SK-N-SH (cell line): Measurements from ENCODE around the gene CAPN5. TPM values are rescaled to one million over a fixed set of nuclear protein-coding genes. Genes with fewer than 3 reads are reported as not detected.

Experiments
- CTCF ChIA-PET: fragments of 300-600, 350-600 bp; formaldehyde crosslinking; extraction: SDS; loops from one replicate; lab custom pipeline; 2021; lab: Yijun Ruan, JAX
- POLR2A ChIA-PET: fragments of 350-600 bp; sonication (Branson Sonifier 250); formaldehyde crosslinking; extraction: SDS; loops from one replicate; lab custom pipeline; 2020; ENCODE audit warnings: antibody characterized with exemption, inconsistent platforms; lab: Yijun Ruan, JAX
- DNase-seq: peaks from one replicate; pipeline ENCODE4 v3.0.0; 2012
- H2AFZ ChIP-seq: fragments of 200-600 bp; sonication (generic); 2 replicates; pipeline ENCODE4 v1.8.1; 2016; ENCODE audit warnings: antibody characterized with exemption, mild to moderate bottlenecking, low read depth
- H3F3A ChIP-seq: fragments of 200-600 bp; sonication (generic); replicated peaks from 2 replicates; pipeline ENCODE3; 2016; ENCODE audit warnings: antibody characterized with exemption, mild to moderate bottlenecking; ENCODE audit not compliant: insufficient read depth
- H3K27ac ChIP-seq, 2 experiments: fragments of 200-500 bp in 1 of 2; fragments of 200-600 bp in 1 of 2; sonication (Bioruptor generic) in 1 of 2; sonication (generic), shearing (Covaris generic) in 1 of 2; 2 replicates each; pipeline versions ENCODE4 v1.5.1 to v1.6.1; 2014 to 2016; ENCODE audit warnings: low read depth in 2 of 2, inconsistent platforms in 1 of 2, low read length in 1 of 2, mild to moderate bottlenecking in 1 of 2, mixed read lengths in 1 of 2
- H3K27me3 ChIP-seq: fragments of 200-600 bp; sonication (generic), shearing (Covaris generic); 2 replicates; pipeline ENCODE4 v1.6.1; 2016; ENCODE audit warnings: mixed run types; ENCODE audit not compliant: insufficient read depth
- H3K36me3 ChIP-seq, 2 experiments: fragments of 200-500 bp in 1 of 2; fragments of 200-600 bp in 1 of 2; sonication (Bioruptor generic) in 1 of 2; sonication (generic) in 1 of 2; replicated peaks in 1 of 2; 2 replicates each; pipeline versions ENCODE3 to v1.5.1; 2014 to 2016; ENCODE audit warnings: low read length in 1 of 2, mild to moderate bottlenecking in 1 of 2; ENCODE audit not compliant: insufficient read depth in 2 of 2, control insufficient read depth in 1 of 2
- H3K4me1 ChIP-seq, 2 experiments: fragments of 200-500 bp in 1 of 2; fragments of 200-600 bp in 1 of 2; sonication (Bioruptor generic) in 1 of 2; sonication (generic), shearing (Covaris generic) in 1 of 2; 2 replicates each; pipeline versions ENCODE4 v1.5.1 to v1.6.1; 2014 to 2016; ENCODE audit warnings: low read depth in 1 of 2, low read length in 1 of 2, mixed run types in 1 of 2; ENCODE audit not compliant: insufficient read depth in 2 of 2, control insufficient read depth in 1 of 2
- H3K4me2 ChIP-seq: fragments of 200-600 bp; sonication (generic), shearing (Covaris generic); 2 replicates; pipeline ENCODE4 v1.6.1; 2017; ENCODE audit warnings: mixed run types
- H3K4me3 ChIP-seq, 2 experiments: fragments of 200-500 bp in 1 of 2; fragments of 200-600 bp in 1 of 2; sonication (Bioruptor generic) in 1 of 2; sonication (generic), shearing (Covaris generic) in 1 of 2; 2 replicates each; pipeline versions ENCODE4 v1.5.1 to v1.8.1; 2014 to 2016; ENCODE audit warnings: low read depth in 2 of 2, inconsistent platforms in 1 of 2, low read length in 1 of 2, mild to moderate bottlenecking in 1 of 2, mixed read lengths in 1 of 2, moderate library complexity in 1 of 2
- H3K79me2 ChIP-seq: fragments of 200-600 bp; sonication (generic); 2 replicates; pipeline ENCODE4 v1.8.1; 2017; ENCODE audit warnings: mild to moderate bottlenecking; ENCODE audit not compliant: insufficient read depth
- H3K9ac ChIP-seq: fragments of 200-600 bp; sonication (generic); 2 replicates; pipeline ENCODE4 v1.6.1; 2017; ENCODE audit warnings: mixed run types
- H3K9me2 ChIP-seq: fragments of 200-600 bp; sonication (generic); 2 replicates; pipeline ENCODE4 v1.6.1; 2017; ENCODE audit warnings: mixed run types
- H3K9me3 ChIP-seq: fragments of 200-600 bp; sonication (generic); 2 replicates; pipeline ENCODE4 v1.6.1; 2017; ENCODE audit warnings: mixed run types, mild to moderate bottlenecking, moderate library complexity
- H4K20me1 ChIP-seq: fragments of 200-600 bp; sonication (generic); 2 replicates; pipeline ENCODE4 v1.6.1; 2017; ENCODE audit warnings: mild to moderate bottlenecking, mixed run types; ENCODE audit not compliant: insufficient read depth
- CHD2 ChIP-seq: fragments of 150-350 bp; IDR thresholded peaks from 2 replicates; pipeline ENCODE4 v1.6.1; 2018; ENCODE audit warnings: low read length; ENCODE audit not compliant: partially characterized antibody
- ELF1 ChIP-seq: IDR thresholded peaks from 2 replicates; pipeline ENCODE4 v1.4.0; 2012
- EP300 ChIP-seq, 2 experiments: IDR thresholded peaks; 2 replicates each; pipeline versions ENCODE4 v1.4.0 to v1.6.1; 2012; ENCODE audit warnings: borderline replicate concordance in 1 of 2, low read depth in 1 of 2, low read length in 1 of 2
- FOXJ3 ChIP-seq: sonication (generic); formaldehyde crosslinking; IDR thresholded peaks from 2 replicates; pipeline ENCODE4 v1.5.1; 2020; ENCODE audit warnings: mild to moderate bottlenecking, missing genetic modification reagents
- FOXM1 ChIP-seq: IDR thresholded peaks from 2 replicates; pipeline ENCODE4 v1.4.0; 2012; ENCODE audit warnings: low read depth, mild to moderate bottlenecking
- GATA2 ChIP-seq: sonication (generic); formaldehyde crosslinking; IDR thresholded peaks from 2 replicates; pipeline ENCODE4 v1.5.0; 2020; ENCODE audit warnings: mild to moderate bottlenecking, missing genetic modification reagents
- RFX5 ChIP-seq: IDR thresholded peaks from 2 replicates; pipeline ENCODE4 v1.6.1; 2012; ENCODE audit warnings: mild to moderate bottlenecking, improper control_type of control experiment, low read length
- RXRA ChIP-seq: IDR thresholded peaks from 2 replicates; pipeline ENCODE4 v1.4.0; 2012; ENCODE audit warnings: low read depth, mild to moderate bottlenecking, borderline replicate concordance
- SIN3A ChIP-seq: IDR thresholded peaks from 2 replicates; pipeline ENCODE4 v1.6.1; 2012; ENCODE audit warnings: low read depth, mild to moderate bottlenecking, low read length, moderate library complexity, borderline replicate concordance
- WGBS: methylation state at CpG from one replicate; pipeline ENCODE4 v1.1.6; 2017; ENCODE audit warnings: low lambda C conversion rate; 5-methylcytosine and 5-hydroxymethylcytosine counted together
- polyA plus RNA-seq, 3 experiments: library from polyadenylated mRNA; depleted of rRNA; stranded (reverse); fragments of >200 nt; gene quantifications; 2 replicates each; pipeline ENCODE4 v1.2.3, GENCODE V29; 2012
- TF ChIP-seq, protein P1 (sequence below): IDR thresholded peaks from 2 replicates; pipeline ENCODE4 v1.6.1; 2012; ENCODE audit warnings: mild to moderate bottlenecking, low read depth, low read length, moderate library complexity
- TF ChIP-seq, protein P2 (sequence below): fragments of 150-350 bp; IDR thresholded peaks from 2 replicates; pipeline ENCODE4 v1.6.1; 2016; ENCODE audit warnings: mild to moderate bottlenecking, low read depth, low read length
- TF ChIP-seq, protein P3 (sequence below): IDR thresholded peaks from 2 replicates; pipeline ENCODE4; 2012
- TF ChIP-seq, protein P4 (sequence below): IDR thresholded peaks from 2 replicates; pipeline ENCODE4 v1.4.0; 2012; ENCODE audit warnings: low read depth
- TF ChIP-seq, protein P5 (sequence below): IDR thresholded peaks from 2 replicates; pipeline ENCODE4 v1.4.0; 2012; ENCODE audit warnings: low read depth, borderline replicate concordance

CAPN5 gene
- polyA plus RNA-seq, 1 of the 3 experiments (the other 2 are of a cell fraction), result 33.1 TPM

DNA sequence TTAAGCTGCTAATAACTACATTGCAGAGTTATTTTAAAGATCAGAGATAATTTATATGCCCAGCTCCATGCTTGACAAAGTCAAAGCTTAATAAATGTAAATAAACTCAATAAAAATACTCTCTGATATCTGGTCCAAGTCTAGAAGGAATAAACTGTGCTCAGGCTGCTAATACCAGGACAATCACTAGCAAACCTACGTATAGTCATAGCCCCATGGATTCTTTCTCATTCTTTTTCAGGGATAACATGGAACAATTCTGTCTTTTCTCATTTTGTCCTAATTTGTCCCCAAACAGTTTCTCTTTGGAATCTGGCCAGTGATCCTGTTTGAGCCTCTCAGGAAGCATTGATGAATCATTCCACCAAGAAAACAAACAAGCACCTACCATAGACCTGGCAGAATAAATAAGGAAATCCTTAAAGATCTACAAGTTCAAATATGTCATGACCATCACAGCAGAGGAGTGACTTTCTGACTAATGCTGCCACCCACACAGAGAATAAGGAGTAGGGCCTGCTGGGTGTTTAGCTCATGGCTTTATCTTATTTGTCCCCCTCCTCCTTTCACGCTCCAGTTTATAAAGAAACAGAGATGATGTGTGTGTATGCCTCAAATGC is 46.7 kb upstream of the CAPN5 start:
- no peak overlapping the region; a peak in 1 of 4 replicates for H3K27ac ChIP-seq
- no peak overlapping the region for H3K4me3 ChIP-seq
- no peaks in the 10 kb centered on the region for H4K20me1 ChIP-seq
- peaks cover 4 to 12% of the 10 kb centered on the region in 2 experiments for H3K36me3 ChIP-seq
- no peaks in the 10 kb centered on the region for H3K79me2 ChIP-seq
- 68% methylated on average over 2 of the region's 2 CpGs for WGBS
- no peaks in the 10 kb centered on the region for H3K9me2 ChIP-seq
- peaks cover 9% of the 10 kb centered on the region for H3F3A ChIP-seq
- no peak for DNase-seq
- no peaks in the 10 kb centered on the region for H3K9me3 ChIP-seq
- H3K4me1 ChIP-seq, result peaks cover 0 to 9% of the 10 kb centered on the region in 2 experiments; a peak in 2 of 4 replicates
- no peaks in the 10 kb centered on the region for H3K27me3 ChIP-seq
- TF ChIP-seq CHD2 (no peak), EP300 (IDR thresholded peaks at IDR 0.05; ENCODE audit: borderline replicate concordance in 1 of 2, low read depth in 1 of 2, low read length in 1 of 2) (no peak), RXRA (no peak), SIN3A (no peak), GATA2 (CRISPR knock-in tag) (no peak)
- TF ChIP-seq, protein P1, sequence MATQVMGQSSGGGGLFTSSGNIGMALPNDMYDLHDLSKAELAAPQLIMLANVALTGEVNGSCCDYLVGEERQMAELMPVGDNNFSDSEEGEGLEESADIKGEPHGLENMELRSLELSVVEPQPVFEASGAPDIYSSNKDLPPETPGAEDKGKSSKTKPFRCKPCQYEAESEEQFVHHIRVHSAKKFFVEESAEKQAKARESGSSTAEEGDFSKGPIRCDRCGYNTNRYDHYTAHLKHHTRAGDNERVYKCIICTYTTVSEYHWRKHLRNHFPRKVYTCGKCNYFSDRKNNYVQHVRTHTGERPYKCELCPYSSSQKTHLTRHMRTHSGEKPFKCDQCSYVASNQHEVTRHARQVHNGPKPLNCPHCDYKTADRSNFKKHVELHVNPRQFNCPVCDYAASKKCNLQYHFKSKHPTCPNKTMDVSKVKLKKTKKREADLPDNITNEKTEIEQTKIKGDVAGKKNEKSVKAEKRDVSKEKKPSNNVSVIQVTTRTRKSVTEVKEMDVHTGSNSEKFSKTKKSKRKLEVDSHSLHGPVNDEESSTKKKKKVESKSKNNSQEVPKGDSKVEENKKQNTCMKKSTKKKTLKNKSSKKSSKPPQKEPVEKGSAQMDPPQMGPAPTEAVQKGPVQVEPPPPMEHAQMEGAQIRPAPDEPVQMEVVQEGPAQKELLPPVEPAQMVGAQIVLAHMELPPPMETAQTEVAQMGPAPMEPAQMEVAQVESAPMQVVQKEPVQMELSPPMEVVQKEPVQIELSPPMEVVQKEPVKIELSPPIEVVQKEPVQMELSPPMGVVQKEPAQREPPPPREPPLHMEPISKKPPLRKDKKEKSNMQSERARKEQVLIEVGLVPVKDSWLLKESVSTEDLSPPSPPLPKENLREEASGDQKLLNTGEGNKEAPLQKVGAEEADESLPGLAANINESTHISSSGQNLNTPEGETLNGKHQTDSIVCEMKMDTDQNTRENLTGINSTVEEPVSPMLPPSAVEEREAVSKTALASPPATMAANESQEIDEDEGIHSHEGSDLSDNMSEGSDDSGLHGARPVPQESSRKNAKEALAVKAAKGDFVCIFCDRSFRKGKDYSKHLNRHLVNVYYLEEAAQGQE, result no peak
- TF ChIP-seq, protein P2, sequence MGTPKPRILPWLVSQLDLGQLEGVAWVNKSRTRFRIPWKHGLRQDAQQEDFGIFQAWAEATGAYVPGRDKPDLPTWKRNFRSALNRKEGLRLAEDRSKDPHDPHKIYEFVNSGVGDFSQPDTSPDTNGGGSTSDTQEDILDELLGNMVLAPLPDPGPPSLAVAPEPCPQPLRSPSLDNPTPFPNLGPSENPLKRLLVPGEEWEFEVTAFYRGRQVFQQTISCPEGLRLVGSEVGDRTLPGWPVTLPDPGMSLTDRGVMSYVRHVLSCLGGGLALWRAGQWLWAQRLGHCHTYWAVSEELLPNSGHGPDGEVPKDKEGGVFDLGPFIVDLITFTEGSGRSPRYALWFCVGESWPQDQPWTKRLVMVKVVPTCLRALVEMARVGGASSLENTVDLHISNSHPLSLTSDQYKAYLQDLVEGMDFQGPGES, result no peak
- TF ChIP-seq, all 33 proteins: peak for 0
- H2AFZ ChIP-seq, result no peak overlapping the region
- POLR2A ChIA-PET, result no interaction called here
- CTCF ChIA-PET, result interaction anchor here (1.0 to 1.7 kb wide), 6 partner anchors 19 to 286 kb away, joined by 3 to 6 read pairs (median 4); no protein-coding TSS in a partner anchor
- no peak overlapping the region for H3K9ac ChIP-seq
- H3K4me2 ChIP-seq, result no peak overlapping the region

DNA sequence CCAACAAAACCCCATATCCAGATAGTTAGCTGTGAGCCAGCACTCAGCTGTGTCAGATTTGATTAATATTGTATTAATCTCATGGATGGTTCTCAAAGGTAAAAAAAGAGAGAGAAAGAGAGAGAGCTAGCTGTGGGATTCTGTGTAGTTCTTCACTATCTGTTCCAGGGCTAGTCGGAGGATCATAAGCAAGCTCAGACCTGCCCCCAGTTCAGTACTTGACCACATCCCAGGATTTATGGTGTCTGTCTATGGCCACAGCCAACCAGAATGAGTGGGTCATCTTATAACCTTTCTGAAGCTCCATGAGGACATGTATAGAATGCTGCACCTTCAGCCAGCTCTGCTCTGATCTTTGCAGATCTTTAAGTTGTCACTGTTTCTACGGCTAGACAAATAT is 46.0 kb upstream of the CAPN5 start:
- Histone ChIP-seq H4K20me1 (no peaks in the 10 kb centered on the region), H3K4me3 (no peak overlapping the region), H3K79me2 (no peaks in the 10 kb centered on the region), H3K9me2 (no peaks in the 10 kb centered on the region), H3K36me3 (peaks cover 4 to 12% of the 10 kb centered on the region in 2 experiments), H3K27me3 (no peaks in the 10 kb centered on the region), H3F3A (peaks cover 9% of the 10 kb centered on the region), H3K27ac (no peak overlapping the region), H3K9me3 (no peaks in the 10 kb centered on the region), H2AFZ (no peak overlapping the region), H3K4me1 (peaks cover 0 to 9% of the 10 kb centered on the region in 2 experiments; a peak in 2 of 4 replicates), H3K9ac (no peak overlapping the region), H3K4me2 (no peak overlapping the region)
- ChIA-PET POLR2A (no interaction called here), CTCF (interaction anchor here (1.1 to 1.7 kb wide), 5 partner anchors 14 to 287 kb away, joined by 3 to 6 read pairs (median 4); no protein-coding TSS in a partner anchor)
- DNase-seq, result no peak
- WGBS, result 81% methylated on average over 2 of the region's 2 CpGs
- TF ChIP-seq ELF1 (no peak), RFX5 (no peak), FOXJ3 (CRISPR knock-in tag) (no peak), FOXM1 (no peak), GATA2 (CRISPR knock-in tag) (no peak)
- TF ChIP-seq, protein P3, sequence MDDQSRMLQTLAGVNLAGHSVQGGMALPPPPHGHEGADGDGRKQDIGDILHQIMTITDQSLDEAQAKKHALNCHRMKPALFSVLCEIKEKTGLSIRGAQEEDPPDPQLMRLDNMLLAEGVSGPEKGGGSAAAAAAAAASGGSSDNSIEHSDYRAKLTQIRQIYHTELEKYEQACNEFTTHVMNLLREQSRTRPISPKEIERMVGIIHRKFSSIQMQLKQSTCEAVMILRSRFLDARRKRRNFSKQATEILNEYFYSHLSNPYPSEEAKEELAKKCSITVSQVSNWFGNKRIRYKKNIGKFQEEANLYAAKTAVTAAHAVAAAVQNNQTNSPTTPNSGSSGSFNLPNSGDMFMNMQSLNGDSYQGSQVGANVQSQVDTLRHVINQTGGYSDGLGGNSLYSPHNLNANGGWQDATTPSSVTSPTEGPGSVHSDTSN, result no peak
- TF ChIP-seq, protein P4, sequence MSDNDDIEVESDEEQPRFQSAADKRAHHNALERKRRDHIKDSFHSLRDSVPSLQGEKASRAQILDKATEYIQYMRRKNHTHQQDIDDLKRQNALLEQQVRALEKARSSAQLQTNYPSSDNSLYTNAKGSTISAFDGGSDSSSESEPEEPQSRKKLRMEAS, result no peak
- TF ChIP-seq, protein P5, sequence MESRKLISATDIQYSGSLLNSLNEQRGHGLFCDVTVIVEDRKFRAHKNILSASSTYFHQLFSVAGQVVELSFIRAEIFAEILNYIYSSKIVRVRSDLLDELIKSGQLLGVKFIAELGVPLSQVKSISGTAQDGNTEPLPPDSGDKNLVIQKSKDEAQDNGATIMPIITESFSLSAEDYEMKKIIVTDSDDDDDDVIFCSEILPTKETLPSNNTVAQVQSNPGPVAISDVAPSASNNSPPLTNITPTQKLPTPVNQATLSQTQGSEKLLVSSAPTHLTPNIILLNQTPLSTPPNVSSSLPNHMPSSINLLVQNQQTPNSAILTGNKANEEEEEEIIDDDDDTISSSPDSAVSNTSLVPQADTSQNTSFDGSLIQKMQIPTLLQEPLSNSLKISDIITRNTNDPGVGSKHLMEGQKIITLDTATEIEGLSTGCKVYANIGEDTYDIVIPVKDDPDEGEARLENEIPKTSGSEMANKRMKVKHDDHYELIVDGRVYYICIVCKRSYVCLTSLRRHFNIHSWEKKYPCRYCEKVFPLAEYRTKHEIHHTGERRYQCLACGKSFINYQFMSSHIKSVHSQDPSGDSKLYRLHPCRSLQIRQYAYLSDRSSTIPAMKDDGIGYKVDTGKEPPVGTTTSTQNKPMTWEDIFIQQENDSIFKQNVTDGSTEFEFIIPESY, result no peak
